SHP77 treated with DMSO at 0.1 percent for 48 hours (cell line): ENCODE data around the gene ATOSA.
A peak's percentile ranks its signal among the peaks of the same experiment; 100 is the strongest.

Experiments used
- DNase-seq: peaks from one replicate; lab custom pipeline; 2025; lab: John Stamatoyannopoulos, UW

The ATOSA gene

GRCh38 chr15:52683580-52683979 is 4.4 kb upstream of the ATOSA start:
- DNase-seq = no peak

GRCh38 chr15:52682781-52683180 is 3.6 kb upstream of the ATOSA start:
- no peak for DNase-seq

- DNase-seq = no peak
These were observed 3.0 kb upstream of the ATOSA start for GRCh38 chr15:52682200-52682599.

GRCh38 chr15:52681441-52681840 is 2.3 kb upstream of the ATOSA start:
- no peak for DNase-seq

GRCh38 chr15:52680761-52681160 is 1.6 kb upstream of the ATOSA start:
- no peak for DNase-seq

GRCh38 chr15:52680041-52680391 is 828 bp upstream of the ATOSA start:
- DNase-seq = no peak

GRCh38 chr15:52678468-52679231 is 538 bp downstream of the ATOSA start:
- peak; percentile 16 for DNase-seq

GRCh38 chr15:52677593-52678467 is 1.4 kb downstream of the ATOSA start:
- no peak for DNase-seq

GRCh38 chr15:52674831-52675230 is 4.4 kb downstream of the ATOSA start:
- no peak for DNase-seq

- DNase-seq = no peak
These were observed 5.5 kb downstream of the ATOSA start for GRCh38 chr15:52673734-52674133.

GRCh38 chr15:52673312-52673711 is 5.9 kb downstream of the ATOSA start:
- no peak for DNase-seq

- no peak for DNase-seq
These were observed 6.5 kb downstream of the ATOSA start for GRCh38 chr15:52672661-52673060.

- no peak for DNase-seq
These were observed 9.1 kb downstream of the ATOSA start for GRCh38 chr15:52670087-52670486.

GRCh38 chr15:52668133-52668532 is 11.1 kb downstream of the ATOSA start:
- DNase-seq = no peak

GRCh38 chr15:52667597-52667996 is 11.6 kb downstream of the ATOSA start:
- DNase-seq = no peak

GRCh38 chr15:52663536-52664294 is 15.5 kb downstream of the ATOSA start:
- no peak for DNase-seq

- DNase-seq = no peak
These were observed 17.3 kb downstream of the ATOSA start for GRCh38 chr15:52661909-52662308.

GRCh38 chr15:52660192-52660591 is 19.0 kb downstream of the ATOSA start:
- no peak for DNase-seq

GRCh38 chr15:52658955-52659354 is 20.2 kb downstream of the ATOSA start:
- no peak for DNase-seq

GRCh38 chr15:52657338-52657737 is 21.9 kb downstream of the ATOSA start:
- DNase-seq = no peak

- no peak for DNase-seq
These were observed 22.8 kb downstream of the ATOSA start for GRCh38 chr15:52656412-52656811.

GRCh38 chr15:52653431-52653964 is 25.7 kb downstream of the ATOSA start:
- DNase-seq = peak; percentile 25
